ENCODE measurements around the gene SLC9C2.

The SLC9C2 gene

GRCh38 chr1:173459885-173460284 is 143.0 kb downstream of the SLC9C2 start:
- DNase-seq (ENCODE audit: low spot score) (no peak), FAIRE-seq (no peak)

DNA sequence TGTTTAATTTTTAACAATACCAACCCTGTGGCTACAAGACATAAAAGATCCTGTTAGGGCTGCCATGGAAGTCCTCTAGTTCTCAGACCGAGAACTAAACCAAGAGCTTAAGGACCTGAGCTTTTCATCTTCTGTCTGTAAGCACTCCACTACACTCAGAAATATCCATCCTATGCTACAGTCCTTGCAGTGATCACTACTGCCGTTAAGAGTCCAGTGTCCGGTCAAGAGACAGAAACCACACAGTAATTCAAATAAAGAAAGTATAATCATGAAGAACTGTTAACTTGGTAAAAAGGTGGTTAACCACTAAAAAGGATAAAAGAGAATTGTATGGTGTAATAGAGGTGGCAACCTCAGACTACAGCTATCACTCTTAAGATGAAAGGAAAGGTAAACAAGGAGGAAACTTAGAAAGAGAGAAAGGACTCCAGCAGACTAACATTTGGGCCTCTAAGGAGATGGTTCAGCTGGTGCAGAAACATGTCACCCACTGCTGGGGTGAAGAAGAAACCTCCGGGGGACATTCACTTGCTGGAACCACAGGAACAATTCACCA is 147.8 kb downstream of the SLC9C2 start:
- DNase-seq (ENCODE audit: low spot score) = no peak

GRCh38 chr1:173453982-173454381 is 148.9 kb downstream of the SLC9C2 start:
- FAIRE-seq = no peak
- DNase-seq (ENCODE audit: low spot score) = no peak

More for the DNA sequence above, 147.8 kb downstream of the SLC9C2 start:
- FAIRE-seq = no peak

- DNase-seq (ENCODE audit: low spot score) (no peak), FAIRE-seq (no peak)
Observed at GRCh38 chr1:173451981-173452380, 150.9 kb downstream of the SLC9C2 start.

All from RCC 7860 (cell line).